ENCODE results near the gene MGMT.

DNA sequence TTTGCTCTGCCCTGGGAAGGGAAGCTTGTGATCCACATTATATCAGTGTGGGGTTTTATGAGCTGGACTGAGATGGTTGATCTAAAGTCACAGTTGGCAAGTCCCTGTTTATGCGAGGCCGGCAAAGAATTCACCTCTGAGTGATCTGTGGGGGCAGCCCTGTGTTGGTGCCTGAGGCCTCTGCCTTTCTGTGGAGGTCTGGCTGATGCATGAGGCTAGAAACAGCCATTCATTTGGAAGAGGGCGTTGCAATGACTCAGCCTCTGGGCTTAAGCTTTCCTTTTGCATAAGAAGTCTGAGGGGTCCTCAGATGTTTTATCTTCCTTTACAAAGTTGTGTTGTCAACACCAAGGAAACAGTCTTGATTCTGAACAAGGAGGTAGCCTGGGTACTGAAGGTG lies 126.9 kb downstream of the MGMT start:
- no peak for TF ChIP-seq POLR2A (IDR thresholded peaks at IDR 0.05)
- TF ChIP-seq, protein P1, sequence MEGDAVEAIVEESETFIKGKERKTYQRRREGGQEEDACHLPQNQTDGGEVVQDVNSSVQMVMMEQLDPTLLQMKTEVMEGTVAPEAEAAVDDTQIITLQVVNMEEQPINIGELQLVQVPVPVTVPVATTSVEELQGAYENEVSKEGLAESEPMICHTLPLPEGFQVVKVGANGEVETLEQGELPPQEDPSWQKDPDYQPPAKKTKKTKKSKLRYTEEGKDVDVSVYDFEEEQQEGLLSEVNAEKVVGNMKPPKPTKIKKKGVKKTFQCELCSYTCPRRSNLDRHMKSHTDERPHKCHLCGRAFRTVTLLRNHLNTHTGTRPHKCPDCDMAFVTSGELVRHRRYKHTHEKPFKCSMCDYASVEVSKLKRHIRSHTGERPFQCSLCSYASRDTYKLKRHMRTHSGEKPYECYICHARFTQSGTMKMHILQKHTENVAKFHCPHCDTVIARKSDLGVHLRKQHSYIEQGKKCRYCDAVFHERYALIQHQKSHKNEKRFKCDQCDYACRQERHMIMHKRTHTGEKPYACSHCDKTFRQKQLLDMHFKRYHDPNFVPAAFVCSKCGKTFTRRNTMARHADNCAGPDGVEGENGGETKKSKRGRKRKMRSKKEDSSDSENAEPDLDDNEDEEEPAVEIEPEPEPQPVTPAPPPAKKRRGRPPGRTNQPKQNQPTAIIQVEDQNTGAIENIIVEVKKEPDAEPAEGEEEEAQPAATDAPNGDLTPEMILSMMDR (IDR thresholded peaks at IDR 0.05), result no peak
- no peak for TF ChIP-seq EP300 (IDR thresholded peaks at IDR 0.05)

All from ovary (tissue), 3 donors.